TTC549 (cell line): ENCODE data around the gene NTNG2.
"Not testable (repeated sequence)": the region's sequence is repeated elsewhere in the genome, so short reads cannot be mapped to it uniquely, and the experiment has no call there.

ENCODE experiments used
- FAIRE-seq: peaks from 2 replicates; lab custom pipeline; 2012; peaks lifted over from hg19 to GRCh38; lab: Jason Lieb, UNC

NTNG2 gene

GRCh38 chr9:132266017-132266416 is 104.2 kb downstream of the NTNG2 start:
- FAIRE-seq = no peak

- FAIRE-seq = no peak
Observed at GRCh38 chr9:132267660-132268059, 105.8 kb downstream of the NTNG2 start.

DNA sequence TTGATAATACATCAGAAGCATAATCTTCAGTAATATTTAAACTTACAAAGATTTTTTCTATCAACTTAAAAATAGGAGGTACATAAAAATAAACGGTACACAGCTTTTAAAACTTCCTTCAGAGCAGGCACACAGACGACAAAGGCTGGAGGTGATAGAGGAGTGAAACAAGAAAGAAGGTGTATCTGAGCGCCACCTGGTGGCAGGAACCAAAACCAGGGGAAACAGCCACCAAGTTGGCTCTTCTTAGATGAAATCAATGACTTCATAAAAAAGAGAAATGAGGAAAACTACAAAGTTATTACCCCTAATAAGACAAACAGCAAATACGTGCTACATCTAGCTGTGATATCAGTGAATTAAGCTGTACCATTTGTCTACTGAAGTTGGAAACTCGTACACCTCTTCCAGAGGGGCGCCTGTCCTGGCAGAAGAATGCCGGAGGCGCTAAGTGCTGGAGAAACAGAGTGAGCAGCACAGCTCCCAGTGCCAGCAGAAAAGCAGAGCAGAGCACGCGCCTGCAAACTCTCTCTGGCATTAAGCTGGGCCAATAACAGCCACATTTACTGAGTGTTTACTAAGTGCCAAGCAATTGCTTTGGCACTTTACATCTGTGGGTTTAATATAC is 107.0 kb downstream of the NTNG2 start:
- FAIRE-seq = no peak

- not testable (repeated sequence) for FAIRE-seq
Observed at GRCh38 chr9:132269704-132270516, 108.1 kb downstream of the NTNG2 start.

DNA sequence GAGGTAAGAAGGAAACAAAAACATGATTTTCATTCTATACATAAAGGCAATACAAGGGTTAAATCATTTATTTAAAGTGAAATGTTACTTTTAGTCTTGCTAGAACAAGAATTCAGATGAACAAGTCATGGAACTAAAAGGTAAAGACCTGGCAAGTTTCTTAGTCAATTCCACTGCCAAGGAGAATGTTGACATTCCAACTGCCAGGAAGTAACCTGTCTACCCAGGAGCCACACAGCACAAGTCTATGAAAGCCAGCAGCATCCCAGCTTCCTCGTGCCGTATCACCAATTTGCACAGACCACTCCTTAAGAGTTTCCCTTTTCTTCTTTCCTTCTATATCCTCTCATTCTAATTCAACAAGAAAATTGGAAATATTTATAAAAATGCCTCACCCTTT is 113.0 kb downstream of the NTNG2 start:
- no peak for FAIRE-seq

DNA sequence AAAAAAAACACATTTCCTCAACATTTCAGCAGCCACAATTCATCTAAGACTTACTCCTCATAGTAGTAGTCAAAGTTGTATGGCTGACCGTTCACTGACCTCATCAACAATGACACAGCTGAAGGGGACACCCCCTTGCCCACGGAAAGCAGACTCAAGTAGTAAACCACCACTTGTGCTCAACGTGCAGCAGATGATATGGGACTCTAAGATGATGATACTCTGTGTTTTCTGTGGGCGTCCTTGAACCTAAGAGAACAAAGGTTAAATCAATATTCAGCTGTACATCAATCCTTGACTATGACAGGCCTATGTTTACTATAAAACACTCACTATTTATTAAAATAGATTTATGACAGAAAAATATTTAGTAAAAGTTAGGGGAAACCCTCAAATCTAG is 121.3 kb downstream of the NTNG2 start:
- no peak for FAIRE-seq

DNA sequence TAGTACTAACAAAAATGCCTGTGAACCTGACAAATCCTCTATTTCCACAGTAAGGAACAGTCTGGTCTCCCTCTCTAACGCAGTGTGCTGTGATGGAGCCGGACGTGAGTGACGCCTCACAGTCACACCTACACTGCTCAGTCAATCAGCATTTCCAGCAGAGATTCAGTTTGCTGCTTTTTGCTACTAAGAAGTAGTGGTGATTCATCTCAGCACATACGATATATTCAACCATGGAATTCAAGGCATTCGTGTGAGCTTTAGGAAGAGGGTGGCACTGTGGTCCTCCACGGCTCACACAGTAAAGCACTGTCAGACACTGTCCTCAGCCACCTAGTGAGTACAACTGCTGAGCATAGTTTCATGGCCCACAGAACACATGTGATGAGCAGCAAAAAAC is 122.0 kb downstream of the NTNG2 start:
- FAIRE-seq = no peak

- FAIRE-seq = no peak
Observed at GRCh38 chr9:132287256-132287760, 125.5 kb downstream of the NTNG2 start.

- FAIRE-seq = no peak
Observed at GRCh38 chr9:132288361-132288760, 126.5 kb downstream of the NTNG2 start.

- no peak for FAIRE-seq
Observed at GRCh38 chr9:132288966-132289365, 127.1 kb downstream of the NTNG2 start.

- no peak for FAIRE-seq
Observed at GRCh38 chr9:132293145-132293721, 131.4 kb downstream of the NTNG2 start.
